B cell (primary cell): ENCODE data around the gene MAP3K4.

ENCODE experiments used
- CTCF ChIP-seq: fragments of 200-600 bp; IDR thresholded peaks from one replicate; pipeline ENCODE4 v1.8.0; 2022; ENCODE audit warnings: antibody characterized with exemption, mild to moderate bottlenecking
- EZH2 ChIP-seq: IDR thresholded peaks from 2 replicates; pipeline ENCODE4 v1.6.1; 2012; ENCODE audit warnings: borderline replicate concordance, low read depth, mild to moderate bottlenecking, moderate library complexity, low read length; ENCODE audit not compliant: insufficient read depth, poor library complexity, severe bottlenecking

- no peak for TF ChIP-seq CTCF
- TF ChIP-seq EZH2 = no peak
Measured at GRCh38 chr6:161035981-161036263, 44.4 kb downstream of the MAP3K4 start.
